Measurements from ENCODE around the gene SERPINH1.

The SERPINH1 gene

GRCh38 chr11:75557666-75558494, 4.2 kb upstream of the SERPINH1 start:
- DNase-seq: no peak

GRCh38 chr11:75558939-75559843, 2.9 kb upstream of the SERPINH1 start:
- no peak for DNase-seq

DNA sequence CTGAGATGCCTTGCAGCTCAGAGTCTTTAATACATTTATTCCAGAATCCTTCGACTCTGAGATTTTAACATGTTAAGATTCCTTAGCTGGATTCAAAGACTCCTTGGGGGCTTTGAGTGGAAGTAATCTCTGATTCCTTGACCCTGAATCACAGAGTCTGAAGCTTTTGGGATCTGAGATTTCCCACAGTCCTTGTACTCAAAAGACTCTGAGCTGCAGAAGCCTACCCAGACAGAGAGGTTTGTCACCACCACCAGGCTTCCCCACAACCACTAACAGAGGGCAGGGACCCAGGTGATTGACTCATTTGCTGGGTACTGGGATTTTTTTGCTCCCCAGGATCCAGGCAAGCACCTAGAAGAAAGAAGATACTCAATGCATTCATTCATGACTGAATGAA, 1.4 kb upstream of the SERPINH1 start:
- DNase-seq: no peak

GRCh38 chr11:75561426-75562047, 516 bp upstream of the SERPINH1 start:
- no peak for DNase-seq

GRCh38 chr11:75562836-75563484, 907 bp downstream of the SERPINH1 start:
- no peak for DNase-seq

DNA sequence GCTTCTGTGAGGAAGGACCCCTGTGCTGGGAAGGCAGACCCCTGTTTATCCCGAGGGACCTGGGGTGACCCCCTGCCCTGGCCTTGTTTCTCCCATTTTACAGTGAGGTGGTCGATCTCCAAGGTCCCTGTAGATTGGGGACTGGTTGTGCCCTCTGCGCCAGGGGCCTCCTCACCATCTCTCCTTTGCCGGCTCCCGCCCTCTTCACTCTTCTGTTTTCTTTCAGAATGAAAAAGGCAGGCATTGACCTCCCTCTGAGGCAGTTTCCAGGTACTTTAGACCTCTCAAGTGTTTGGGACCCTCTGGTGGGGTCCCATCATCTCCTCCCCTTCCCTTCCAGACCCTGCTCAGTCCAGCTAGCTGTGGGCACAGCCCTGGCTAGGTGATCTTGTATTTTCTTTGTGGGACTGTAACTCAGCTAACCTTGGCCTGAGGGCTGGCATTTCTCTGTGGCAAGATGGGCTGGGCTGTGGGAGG, 1.5 kb downstream of the SERPINH1 start:
- DNase-seq: no peak

GRCh38 chr11:75563978-75564552, 2.0 kb downstream of the SERPINH1 start:
- no peak for DNase-seq

GRCh38 chr11:75565221-75565814, 3.3 kb downstream of the SERPINH1 start:
- no peak for DNase-seq

DNA sequence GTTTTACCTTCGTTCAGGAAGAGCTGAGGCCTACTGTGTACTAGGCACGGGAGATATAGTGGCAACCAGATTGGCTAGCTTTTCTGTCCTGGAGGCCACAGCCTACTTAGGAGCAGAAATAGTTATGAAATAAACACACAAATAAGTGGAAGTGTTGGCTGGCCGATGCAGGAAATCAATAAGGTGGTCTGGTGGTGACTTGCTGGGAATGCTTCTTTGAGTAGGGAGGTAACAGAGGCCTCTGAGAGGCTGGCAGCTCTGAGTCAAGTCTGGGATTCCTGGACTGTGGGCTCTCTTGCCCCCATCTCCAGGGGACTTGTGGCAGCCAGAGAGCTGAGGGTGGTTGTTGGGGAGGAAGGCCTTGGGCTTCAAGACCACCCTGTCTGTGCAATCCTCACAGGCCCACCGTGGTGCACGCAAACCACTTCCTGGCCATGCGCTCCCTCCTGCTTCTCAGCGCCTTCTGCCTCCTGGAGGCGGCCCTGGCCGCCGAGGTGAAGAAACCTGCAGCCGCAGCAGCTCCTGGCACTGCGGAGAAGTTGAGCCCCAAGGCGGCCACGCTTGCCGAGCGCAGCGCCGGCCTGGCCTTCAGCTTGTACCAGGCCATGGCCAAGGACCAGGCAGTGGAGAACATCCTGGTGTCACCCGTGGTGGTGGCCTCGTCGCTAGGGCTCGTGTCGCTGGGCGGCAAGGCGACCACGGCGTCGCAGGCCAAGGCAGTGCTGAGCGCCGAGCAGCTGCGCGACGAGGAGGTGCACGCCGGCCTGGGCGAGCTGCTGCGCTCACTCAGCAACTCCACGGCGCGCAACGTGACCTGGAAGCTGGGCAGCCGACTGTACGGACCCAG, 4.1 kb downstream of the SERPINH1 start:
- no peak for DNase-seq

DNA sequence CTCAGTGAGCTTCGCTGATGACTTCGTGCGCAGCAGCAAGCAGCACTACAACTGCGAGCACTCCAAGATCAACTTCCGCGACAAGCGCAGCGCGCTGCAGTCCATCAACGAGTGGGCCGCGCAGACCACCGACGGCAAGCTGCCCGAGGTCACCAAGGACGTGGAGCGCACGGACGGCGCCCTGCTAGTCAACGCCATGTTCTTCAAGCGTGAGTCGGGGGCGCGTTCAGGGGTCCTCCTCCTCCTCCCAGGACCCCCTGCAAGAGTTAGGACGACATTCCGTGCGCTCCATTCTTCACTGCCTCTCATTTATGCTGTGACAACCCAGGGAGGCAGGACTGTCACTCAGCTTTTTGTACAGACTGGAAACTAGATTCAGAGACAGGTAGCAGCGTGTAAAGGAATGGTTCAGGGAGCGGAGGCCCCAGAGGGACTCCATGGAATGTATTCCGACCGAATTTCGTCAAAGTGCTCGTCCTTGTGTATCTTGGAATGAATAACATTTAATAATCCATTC, 4.8 kb downstream of the SERPINH1 start:
- no peak for DNase-seq

- no peak for DNase-seq
Measured at GRCh38 chr11:75567971-75568370, 5.9 kb downstream of the SERPINH1 start.

DNA sequence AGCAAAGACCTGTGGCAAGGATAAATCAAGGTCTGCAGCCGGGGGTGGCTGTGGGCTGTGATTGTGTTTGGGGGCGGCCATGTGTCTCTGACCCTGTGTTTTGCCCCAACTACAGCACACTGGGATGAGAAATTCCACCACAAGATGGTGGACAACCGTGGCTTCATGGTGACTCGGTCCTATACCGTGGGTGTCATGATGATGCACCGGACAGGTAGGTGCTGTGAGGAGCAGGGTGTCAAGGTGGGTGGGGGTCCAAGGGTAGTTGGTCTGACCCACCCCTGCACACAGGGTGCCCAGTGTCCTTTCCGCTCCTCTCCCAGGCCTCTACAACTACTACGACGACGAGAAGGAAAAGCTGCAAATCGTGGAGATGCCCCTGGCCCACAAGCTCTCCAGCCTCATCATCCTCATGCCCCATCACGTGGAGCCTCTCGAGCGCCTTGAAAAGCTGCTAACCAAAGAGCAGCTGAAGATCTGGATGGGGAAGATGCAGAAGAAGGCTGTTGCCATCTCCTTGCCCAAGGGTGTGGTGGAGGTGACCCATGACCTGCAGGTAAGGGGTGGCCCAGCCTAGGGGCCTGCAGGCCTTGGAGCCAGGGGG, 6.7 kb downstream of the SERPINH1 start:
- DNase-seq: no peak

DNA sequence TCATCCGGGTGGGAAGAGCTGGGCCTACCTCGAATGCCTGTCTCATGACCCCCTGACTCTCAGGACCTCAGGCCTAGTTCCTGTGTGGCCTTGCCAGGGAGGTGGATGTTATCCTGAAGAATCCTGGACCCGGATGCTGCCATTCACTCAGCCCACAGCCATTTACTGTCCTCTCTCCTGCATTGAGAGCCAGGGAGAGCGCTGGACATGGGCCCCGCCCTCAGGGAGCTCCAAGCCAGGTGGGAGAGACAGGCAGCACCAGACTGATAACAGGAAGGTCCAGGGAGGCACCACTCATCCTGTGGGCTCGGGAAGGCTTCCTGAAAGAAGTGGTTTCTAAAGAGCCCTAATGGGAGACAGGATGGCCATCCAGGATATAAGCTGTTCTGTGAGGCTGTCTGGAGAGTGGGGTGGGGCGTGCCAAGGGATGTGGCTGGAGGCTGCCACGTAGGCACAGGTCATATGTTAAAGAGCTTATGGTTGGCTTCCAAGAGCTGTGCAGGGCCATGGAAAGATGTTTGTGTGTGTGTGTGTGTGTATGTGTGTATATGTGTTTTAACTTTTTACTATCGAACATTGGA, 8.6 kb downstream of the SERPINH1 start:
- DNase-seq: no peak

- DNase-seq: no peak
Measured at GRCh38 chr11:75571625-75572024, 9.6 kb downstream of the SERPINH1 start.

GRCh38 chr11:75572744-75573143, 10.7 kb downstream of the SERPINH1 start:
- DNase-seq: no peak

GRCh38 chr11:75574698-75575602, 12.9 kb downstream of the SERPINH1 start:
- no peak for DNase-seq

- DNase-seq: no peak
Measured at GRCh38 chr11:75576017-75576416, 14.0 kb downstream of the SERPINH1 start.

DNA sequence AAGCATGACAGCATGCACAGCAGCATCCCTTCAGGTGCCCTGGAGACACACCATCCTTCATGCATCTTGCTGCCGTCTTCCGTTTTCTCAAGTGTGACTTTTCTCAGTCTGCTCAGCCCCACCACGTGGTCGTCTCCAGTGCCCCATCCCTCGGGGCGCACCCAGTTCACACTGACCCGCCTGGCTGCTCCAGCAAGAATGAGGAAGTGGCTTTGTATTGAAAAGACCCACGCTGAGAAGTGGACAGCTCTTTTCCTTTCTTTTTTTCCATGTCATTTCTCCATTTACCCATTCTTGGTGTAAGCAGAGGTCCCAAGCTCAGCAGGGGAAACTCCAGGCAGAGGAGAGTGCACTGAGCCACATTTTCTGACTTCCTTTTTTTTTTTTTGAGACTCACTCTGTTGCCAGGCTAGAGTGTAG, 14.5 kb downstream of the SERPINH1 start:
- DNase-seq: no peak

DNA sequence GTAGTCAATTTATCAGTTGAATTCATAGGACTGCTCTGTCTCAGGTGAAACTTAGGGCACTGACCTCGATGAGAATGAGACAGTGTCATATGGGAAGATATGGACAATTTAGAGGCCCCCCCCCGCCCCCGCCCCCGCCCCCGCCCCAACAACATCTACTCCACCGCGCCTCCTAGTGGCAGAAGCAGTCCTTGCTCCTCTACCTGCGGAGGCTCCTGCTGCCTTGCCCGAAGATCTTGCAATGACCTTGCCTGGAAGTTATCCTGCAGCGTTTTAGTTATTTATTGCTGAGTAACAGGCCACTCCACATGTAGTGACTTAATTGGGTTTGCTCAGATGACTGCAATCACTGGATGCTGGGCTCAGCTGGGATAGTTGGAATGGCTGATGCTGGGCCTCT, 15.2 kb downstream of the SERPINH1 start:
- no peak for DNase-seq

Data from NCI-H1436 treated with DMSO at 0.1 percent for 48 hours (cell line).